ENCODE data around the gene PIANP.
A peak's percentile ranks its signal among the peaks of the same experiment; 100 is the strongest.
"Not testable (repeated sequence)": the region's sequence is repeated elsewhere in the genome, so short reads cannot be mapped to it uniquely, and the experiment has no call there.

PIANP gene

GRCh38 chr12:6700646-6701051 lies at the start of gene PIANP:
PIANP (minus strand) TSS chr12:6700815; CDS start chr12:6698061, 2,754 bp downstream.
- DNase-seq = no peak

GRCh38 chr12:6748761-6749160 lies 48.1 kb upstream of the PIANP start:
- DNase-seq = no peak

DNA sequence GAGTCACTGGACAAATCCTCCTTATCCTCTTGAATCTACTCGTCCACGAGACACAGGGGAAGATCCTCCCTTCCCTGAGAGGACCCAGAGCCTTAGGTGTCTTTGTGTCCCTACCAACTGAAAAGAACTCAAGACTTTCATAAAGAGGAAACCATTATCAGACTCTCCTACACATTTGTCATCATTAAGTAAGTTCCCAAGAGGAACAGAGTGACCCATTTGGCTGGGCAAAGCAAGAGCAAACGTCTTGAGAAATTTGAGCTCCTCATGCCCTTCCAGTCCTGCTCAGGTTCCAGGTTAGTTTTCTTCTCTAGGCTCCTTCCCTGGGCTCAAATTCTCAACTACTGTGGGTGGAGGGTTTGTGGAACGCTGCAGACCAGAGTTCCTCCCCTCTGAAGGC lies 46.6 kb upstream of the PIANP start:
- no peak for DNase-seq

GRCh38 chr12:6745741-6746525 lies 45.3 kb upstream of the PIANP start:
- no peak for DNase-seq

GRCh38 chr12:6743300-6743699 lies 42.7 kb upstream of the PIANP start:
- DNase-seq = not testable (repeated sequence)

- DNase-seq = no peak
Observed at GRCh38 chr12:6742834-6743233, 42.2 kb upstream of the PIANP start.

DNA sequence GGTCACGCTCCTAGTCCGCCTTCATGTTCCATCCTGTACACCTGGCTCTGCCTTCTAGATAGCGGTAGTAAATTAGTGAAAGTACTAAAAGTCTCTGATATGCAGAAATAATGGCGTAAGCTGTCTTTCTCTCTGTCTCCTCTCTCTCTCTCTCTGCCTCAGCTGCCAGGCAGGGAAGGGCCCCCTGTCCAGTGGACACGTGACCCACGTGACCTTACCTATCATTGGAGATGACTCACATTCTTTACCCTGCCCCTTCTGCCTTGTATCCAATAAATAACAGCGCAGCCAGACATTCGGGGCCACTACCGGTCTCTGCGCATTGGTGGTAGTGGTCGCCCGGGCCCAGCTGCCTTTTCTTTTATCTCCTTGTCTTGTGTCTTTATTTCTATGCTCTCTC lies 41.5 kb upstream of the PIANP start:
- DNase-seq = not testable (repeated sequence)

- no peak for DNase-seq
Observed at GRCh38 chr12:6736754-6737153, 36.1 kb upstream of the PIANP start.

GRCh38 chr12:6735448-6736191 lies 35.0 kb upstream of the PIANP start:
- DNase-seq = no peak

- no peak for DNase-seq
Observed at GRCh38 chr12:6734506-6735387, 34.1 kb upstream of the PIANP start.

DNA sequence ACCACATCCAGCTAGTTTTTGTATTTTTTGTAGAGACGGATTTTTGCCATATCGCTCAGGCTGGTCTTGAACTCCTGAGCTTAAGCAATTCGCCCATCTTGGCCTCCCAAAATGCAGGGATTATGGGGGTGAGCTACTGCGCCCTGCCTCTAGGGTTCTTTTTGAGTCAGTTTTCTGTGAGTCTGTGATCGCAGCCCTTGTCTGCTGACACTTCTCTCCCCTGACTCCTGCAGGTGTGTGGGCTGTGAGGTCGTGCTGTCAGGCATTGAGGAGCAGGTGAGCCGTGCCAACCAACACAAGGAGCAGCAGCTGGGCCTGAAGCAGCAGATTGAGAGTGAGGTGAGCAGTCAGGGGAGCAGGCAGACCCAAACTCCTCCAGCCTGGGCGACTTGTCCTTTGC lies 29.6 kb upstream of the PIANP start:
- no peak for DNase-seq

GRCh38 chr12:6729186-6729585 lies 28.6 kb upstream of the PIANP start:
- no peak for DNase-seq

- no peak for DNase-seq
Observed at GRCh38 chr12:6725350-6725749, 24.7 kb upstream of the PIANP start.

DNA sequence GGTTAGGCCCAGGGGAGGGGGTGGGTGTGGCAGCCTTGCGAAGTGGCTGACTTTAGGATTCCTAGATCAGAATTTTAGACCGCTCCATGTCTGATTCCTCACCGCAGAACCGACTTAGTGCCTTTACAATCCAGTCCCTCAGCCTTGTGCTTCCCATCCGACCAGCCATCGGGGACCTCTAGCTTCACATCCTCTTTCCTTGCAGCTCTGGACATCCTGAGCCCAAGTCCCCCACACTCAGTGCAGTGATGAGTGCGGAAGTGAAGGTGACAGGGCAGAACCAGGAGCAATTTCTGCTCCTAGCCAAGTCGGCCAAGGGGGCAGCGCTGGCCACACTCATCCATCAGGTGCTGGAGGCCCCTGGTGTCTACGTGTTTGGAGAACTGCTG lies 23.8 kb upstream of the PIANP start:
- no peak for DNase-seq

- peak; percentile 99 for DNase-seq
Observed at GRCh38 chr12:6723607-6724408, 23.2 kb upstream of the PIANP start, which contains the start of gene COPS7A. COPS7A (plus strand) TSS chr12:6724046; CDS start chr12:6724657, 611 bp downstream.

GRCh38 chr12:6722863-6723262 lies 22.2 kb upstream of the PIANP start:
- DNase-seq = no peak

- no peak for DNase-seq
Observed at GRCh38 chr12:6716874-6717437, 16.3 kb upstream of the PIANP start.

GRCh38 chr12:6716031-6716873 lies 15.6 kb upstream of the PIANP start:
- DNase-seq = not testable (repeated sequence)

- DNase-seq = no peak
Observed at GRCh38 chr12:6708960-6709394, 8.4 kb upstream of the PIANP start.

GRCh38 chr12:6708351-6708750 lies 7.7 kb upstream of the PIANP start:
- not testable (repeated sequence) for DNase-seq

DNA sequence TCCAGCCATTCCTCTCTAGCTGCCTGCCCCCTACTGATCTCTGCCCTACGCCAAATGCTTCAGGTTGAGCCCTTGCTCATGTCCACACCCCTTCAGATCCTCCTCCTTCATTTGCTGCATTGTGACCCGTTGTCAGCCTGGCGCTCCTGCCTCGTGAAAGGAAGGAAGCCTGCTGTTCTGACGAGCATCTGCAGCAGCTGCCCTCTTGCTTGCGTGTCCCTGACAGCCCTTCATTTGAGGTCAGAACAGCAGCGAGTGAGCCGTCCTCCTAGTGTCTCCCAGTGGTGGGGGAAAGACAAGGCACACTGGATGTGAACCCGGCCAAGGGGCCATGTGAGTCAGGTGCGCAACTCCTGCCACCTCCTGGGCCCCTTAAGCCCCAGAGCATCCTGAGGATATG lies 3.0 kb upstream of the PIANP start:
- DNase-seq = no peak

Measured in NCI-H446 treated with DMSO at 0.1 percent for 48 hours (cell line).